Lower leg skin (tissue), 4 donors: ENCODE data around the gene SOWAHC. TPM values are rescaled to one million over a fixed set of nuclear protein-coding genes. Genes with fewer than 3 reads are reported as not detected.
A peak's percentile ranks its signal among the peaks of the same experiment; 100 is the strongest.
"Not testable (repeated sequence)": the region's sequence is repeated elsewhere in the genome, so short reads cannot be mapped to it uniquely, and the experiment has no call there.

Experiments used
- DNase-seq, 2 donors: peaks; one replicate each; pipeline ENCODE4 v3.0.0-alpha.2; 2019; ENCODE audit warnings: low spot score in 2 of 2
- H3K4me3 ChIP-seq: fragments of 200-600 bp; sonication (generic); 2 replicates; pipeline ENCODE4 v1.5.1; 2017; ENCODE audit warnings: mild to moderate bottlenecking, low read depth; ENCODE audit not compliant: poor library complexity, severe bottlenecking
- POLR2A ChIP-seq, 2 donors: fragments of 450-650 bp; IDR thresholded peaks; one replicate each; pipeline ENCODE4 v1.6.1; 2016 to 2017; ENCODE audit warnings: antibody characterized with exemption in 2 of 2, mild to moderate bottlenecking in 1 of 2, moderate library complexity in 1 of 2
- WGBS, 2 donors: methylation state at CpG; one replicate each; pipeline ENCODE4 v1.1.5; 2018; 5-methylcytosine and 5-hydroxymethylcytosine counted together
- intact Hi-C: fragments of 100-400 bp; cut with DNase I; formaldehyde crosslinking; loops from one replicate; pipeline ENCODE4 v1.15.0; 2023; ENCODE audit warnings: low total_unique reads
- total RNA-seq, 4 donors: library from RNA; depleted of rRNA; stranded (reverse); fragments of >200 nt; gene quantifications; one replicate each; pipeline ENCODE4 v1.1.0, GENCODE V29; 2016
- TF ChIP-seq, protein P1 (sequence below), 3 donors: fragments of 450-650 bp; IDR thresholded peaks; one replicate each; pipeline ENCODE4 v1.5.1; 2016; ENCODE audit warnings: antibody characterized with exemption in 3 of 3, mild to moderate bottlenecking in 3 of 3, moderate library complexity in 2 of 3

The SOWAHC gene, protein sequence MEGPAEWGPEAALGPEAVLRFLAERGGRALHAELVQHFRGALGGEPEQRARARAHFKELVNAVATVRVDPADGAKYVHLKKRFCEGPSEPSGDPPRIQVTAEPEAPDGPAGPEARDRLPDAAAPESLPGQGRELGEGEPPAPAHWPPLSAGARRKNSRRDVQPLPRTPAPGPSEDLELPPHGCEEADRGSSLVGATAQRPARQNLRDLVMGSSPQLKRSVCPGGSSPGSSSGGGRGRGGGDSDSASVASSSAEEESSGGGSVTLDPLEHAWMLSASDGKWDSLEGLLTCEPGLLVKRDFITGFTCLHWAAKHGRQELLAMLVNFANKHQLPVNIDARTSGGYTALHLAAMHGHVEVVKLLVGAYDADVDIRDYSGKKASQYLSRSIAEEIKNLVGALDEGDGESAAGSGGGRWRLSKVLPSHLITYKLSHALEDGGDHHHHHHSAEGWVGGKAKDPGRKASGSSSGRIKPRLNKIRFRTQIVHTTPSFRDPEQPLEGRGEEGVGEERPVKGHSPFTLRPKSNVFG
- 10 to 100 TPM; 80.6 to 85.9 (median 81.7) TPM for total RNA-seq

DNA sequence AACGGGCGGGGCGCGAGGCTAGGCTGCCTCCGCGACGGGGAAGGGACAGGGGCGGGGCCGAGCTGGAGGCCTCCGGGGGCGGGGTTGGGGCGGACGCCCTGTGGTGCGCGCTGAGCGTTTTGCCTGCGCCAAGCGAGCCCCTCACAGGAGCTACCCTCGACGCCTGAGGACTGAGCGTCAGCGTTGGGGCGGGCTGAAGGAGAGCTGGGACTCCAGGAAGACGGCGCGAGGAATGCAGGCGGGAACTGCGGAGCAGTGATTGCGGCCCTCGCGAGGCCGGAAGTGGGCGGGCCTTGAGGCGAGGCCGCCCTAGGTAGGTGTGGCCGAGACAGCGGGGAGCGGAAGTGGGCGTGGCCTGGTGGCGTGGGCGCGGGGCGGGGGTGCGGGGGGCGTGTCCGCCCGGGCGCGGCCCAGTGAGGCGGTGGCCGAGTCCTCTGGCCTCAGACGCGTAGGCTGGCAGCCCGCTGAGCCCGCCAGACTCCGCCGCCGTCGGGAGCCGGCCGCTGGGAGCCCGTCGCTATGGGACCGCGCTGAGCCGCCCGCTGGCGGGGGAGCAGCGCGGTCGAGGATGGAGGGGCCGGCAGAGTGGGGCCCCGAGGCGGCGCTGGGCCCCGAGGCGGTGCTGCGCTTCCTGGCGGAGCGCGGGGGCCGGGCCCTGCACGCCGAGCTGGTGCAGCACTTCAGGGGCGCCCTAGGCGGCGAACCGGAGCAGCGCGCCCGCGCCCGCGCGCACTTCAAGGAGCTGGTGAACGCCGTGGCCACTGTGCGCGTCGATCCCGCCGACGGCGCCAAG lies at the start of gene SOWAHC, which contains the start of gene SEPTIN10:
Gene SOWAHC, plus strand, starts transcription at position 443 of the 793 bp plus-strand sequence. Its CDS starts 126 bp downstream, at position 569.
Gene SEPTIN10, minus strand, starts transcription at position 45 of the 793 bp plus-strand sequence. CDS start 139 bp downstream, outside the sequence.
- peak within 1 kb of the TSS; percentile 66 for H3K4me3 ChIP-seq
- intact Hi-C loops = no loop called here
- 0 to 2% methylated on average over 19 to 42 of the region's 104 CpGs for WGBS, 2 donors
- TF ChIP-seq, protein P1, sequence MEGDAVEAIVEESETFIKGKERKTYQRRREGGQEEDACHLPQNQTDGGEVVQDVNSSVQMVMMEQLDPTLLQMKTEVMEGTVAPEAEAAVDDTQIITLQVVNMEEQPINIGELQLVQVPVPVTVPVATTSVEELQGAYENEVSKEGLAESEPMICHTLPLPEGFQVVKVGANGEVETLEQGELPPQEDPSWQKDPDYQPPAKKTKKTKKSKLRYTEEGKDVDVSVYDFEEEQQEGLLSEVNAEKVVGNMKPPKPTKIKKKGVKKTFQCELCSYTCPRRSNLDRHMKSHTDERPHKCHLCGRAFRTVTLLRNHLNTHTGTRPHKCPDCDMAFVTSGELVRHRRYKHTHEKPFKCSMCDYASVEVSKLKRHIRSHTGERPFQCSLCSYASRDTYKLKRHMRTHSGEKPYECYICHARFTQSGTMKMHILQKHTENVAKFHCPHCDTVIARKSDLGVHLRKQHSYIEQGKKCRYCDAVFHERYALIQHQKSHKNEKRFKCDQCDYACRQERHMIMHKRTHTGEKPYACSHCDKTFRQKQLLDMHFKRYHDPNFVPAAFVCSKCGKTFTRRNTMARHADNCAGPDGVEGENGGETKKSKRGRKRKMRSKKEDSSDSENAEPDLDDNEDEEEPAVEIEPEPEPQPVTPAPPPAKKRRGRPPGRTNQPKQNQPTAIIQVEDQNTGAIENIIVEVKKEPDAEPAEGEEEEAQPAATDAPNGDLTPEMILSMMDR (IDR thresholded peaks at IDR 0.05) = no peak
- no peak for TF ChIP-seq POLR2A (IDR thresholded peaks at IDR 0.05)
- DNase-seq = peak; percentile 95 to 99

DNA sequence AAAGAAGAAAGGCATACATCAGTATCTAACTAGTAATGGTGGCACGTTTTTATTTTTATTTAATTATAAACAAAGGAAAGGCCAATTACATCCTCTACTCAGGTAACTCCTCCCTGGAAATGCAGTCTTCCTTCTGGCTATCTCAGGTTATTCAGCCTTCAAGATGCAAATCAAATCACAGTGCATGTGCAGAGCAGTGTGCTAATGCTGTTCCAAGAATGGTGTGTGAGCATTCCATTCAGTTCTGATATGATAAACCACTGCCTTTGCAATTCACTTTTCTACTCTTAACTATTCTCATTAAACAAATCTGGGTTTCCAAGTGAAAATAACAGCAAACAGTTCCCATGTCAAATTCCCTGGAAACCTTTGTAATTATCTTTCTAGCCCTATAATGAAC lies 38.8 kb upstream of the SOWAHC start:
- intact Hi-C loops = no loop called here
- 44 to 60% methylated on average over 1 of the region's 1 CpG for WGBS, 2 donors
- H3K4me3 ChIP-seq = no peak overlapping the region
- no peak for TF ChIP-seq POLR2A (IDR thresholded peaks at IDR 0.05)
- TF ChIP-seq, protein P1 (IDR thresholded peaks at IDR 0.05) = no peak
- no peak for DNase-seq

DNA sequence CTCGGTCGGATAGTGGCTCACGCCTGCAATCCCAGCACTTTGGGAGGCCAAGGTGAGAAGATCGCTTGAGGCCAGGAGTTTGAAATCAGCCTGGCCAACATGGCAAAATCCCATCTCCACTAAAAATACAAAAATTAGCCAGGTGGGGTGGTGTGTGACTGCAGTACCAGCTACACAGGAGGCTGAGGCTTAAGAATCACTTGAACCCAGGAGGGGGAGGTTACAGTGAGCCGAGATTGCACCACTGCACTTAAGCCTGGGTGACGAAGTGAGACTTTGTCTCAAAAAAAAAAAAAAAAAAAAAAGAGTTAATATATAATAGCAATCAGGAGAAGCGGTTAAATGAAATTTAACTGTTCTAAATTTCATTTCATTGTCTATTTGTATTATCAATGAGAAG lies 36.5 kb upstream of the SOWAHC start:
- DNase-seq, H3K4me3 ChIP-seq, intact Hi-C loops: not testable (repeated sequence)
- WGBS, 2 donors = 95 to 98% methylated on average over 7 of the region's 7 CpGs

DNA sequence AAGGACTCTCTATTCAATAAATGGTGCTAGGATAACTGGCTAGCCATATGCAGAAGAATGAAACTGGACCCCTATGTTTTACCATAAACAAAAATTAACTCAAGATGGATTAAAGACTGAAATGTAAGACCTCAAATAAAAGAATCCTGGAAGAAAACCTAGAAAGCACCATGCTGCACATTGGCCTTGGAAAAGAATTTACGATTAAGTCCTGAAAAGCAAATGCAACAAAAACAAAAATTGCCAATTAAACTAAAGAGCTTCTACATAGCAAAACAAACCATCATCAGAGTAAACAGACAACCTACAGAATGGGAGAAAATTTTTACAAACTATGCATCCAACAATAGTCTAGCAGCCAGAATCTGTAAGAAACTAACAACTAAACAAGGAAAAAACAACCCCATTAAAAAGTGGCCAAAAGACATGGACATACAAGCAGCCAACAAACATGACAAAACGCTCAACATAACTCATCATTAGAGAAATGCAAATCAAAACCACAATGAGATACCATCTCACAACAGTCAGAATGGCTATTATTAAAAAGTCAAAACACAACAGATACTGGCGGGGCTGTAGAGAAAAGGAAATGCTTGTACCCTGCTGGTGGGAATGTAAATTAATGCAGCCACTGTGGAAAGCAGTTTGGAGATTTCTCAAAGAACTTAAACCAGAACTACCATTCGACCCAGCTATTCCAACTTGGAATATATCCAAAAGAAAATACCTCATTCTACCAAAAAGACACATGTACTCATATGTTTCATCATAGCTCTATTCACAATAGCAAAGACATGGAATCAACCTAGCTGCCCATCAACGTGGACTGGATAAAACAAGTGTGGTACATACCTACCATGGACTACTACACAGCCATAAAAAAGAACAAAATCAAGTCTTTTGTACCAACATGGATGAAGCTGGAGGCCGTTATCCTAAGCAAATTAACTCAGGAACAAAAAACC lies 31.0 kb upstream of the SOWAHC start:
- intact Hi-C loops = no loop called here
- DNase-seq = no peak
- WGBS, 2 donors = 83 to 88% methylated on average over 6 of the region's 6 CpGs
- H3K4me3 ChIP-seq = no peak overlapping the region
- TF ChIP-seq, protein P1 (IDR thresholded peaks at IDR 0.05) = no peak
- no peak for TF ChIP-seq POLR2A (IDR thresholded peaks at IDR 0.05)

DNA sequence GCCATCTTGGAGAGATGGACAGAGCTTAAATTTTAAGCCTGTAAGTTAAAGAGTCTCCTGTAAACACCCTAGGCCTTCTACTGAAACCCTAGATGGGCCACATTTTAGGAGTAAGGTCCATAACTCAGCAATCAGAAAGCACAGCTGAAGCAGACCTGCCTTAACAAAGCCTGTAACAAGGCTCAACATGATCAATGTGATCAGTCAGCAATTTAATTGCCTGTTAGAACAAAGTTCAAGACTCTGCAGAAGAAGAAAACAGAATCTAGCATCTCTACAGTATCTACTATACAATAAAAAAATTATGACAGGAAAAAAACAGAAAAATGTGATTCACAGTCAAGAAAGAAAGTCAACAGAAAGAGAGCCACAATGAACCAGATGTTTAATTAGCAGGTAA lies 27.5 kb upstream of the SOWAHC start:
- H3K4me3 ChIP-seq = no peak overlapping the region
- TF ChIP-seq, protein P1 (IDR thresholded peaks at IDR 0.05) = no peak
- no peak for TF ChIP-seq POLR2A (IDR thresholded peaks at IDR 0.05)
- intact Hi-C loops = no loop called here
- DNase-seq = no peak
